ENCODE results near the gene GALNS. TPM values are rescaled to one million over a fixed set of nuclear protein-coding genes. Genes with fewer than 3 reads are reported as not detected.

Gene GALNS
- total and polyA plus RNA-seq, 12 donors = 12.6 to 63.1 (median 36.2) TPM

GRCh38 chr16:88856122-88856827, 472 bp downstream of the GALNS start:
- Histone ChIP-seq H3K4me1 (replicated peaks in 1 of 2) (peaks cover 15 to 54% of the 10 kb centered on the region in 2 donors), H3K36me3 (replicated peaks in 1 of 2) (peaks cover 0 to 29% of the 10 kb centered on the region in 2 donors), H3K4me3 (peak overlapping the region in 2 of 4 donors; percentile 85 to 93), H3K9me3 (replicated peaks in 1 of 3) (no peaks in the 10 kb centered on the region), H3K27ac (peak overlapping the region in 2 of 5 donors; percentile 87 to 92), H3K27me3 (no peaks in the 10 kb centered on the region)
- intact Hi-C loops (cut with DNase I) = loop anchor here in 1 of 2 donors (5.0 kb wide), 1 partner anchor 39 kb away; no protein-coding TSS in a partner anchor
- WGBS, 4 donors = 10 to 57% (median 22%) methylated on average over 11 to 44 of the region's 53 CpGs
- TF ChIP-seq POLR2A (IDR thresholded peaks at IDR 0.05) (no peak), CTCF (IDR thresholded peaks at IDR 0.05) (no peak)
- DNase-seq = peak in 4 of 7 donors; percentile 17 to 65 (median 46)

GRCh38 chr16:88855736-88856121, 1.0 kb downstream of the GALNS start:
- peak in 1 of 7 donors; percentile 55 for DNase-seq
- Histone ChIP-seq H3K27ac (peak overlapping the region in 1 of 5 donors; percentile 87), H3K4me3 (peak overlapping the region in 1 of 4 donors; percentile 85), H3K27me3 (no peaks in the 10 kb centered on the region), H3K36me3 (replicated peaks in 1 of 2) (peaks cover 0 to 25% of the 10 kb centered on the region in 2 donors), H3K4me1 (replicated peaks in 1 of 2) (peaks cover 13 to 48% of the 10 kb centered on the region in 2 donors), H3K9me3 (replicated peaks in 1 of 3) (no peaks in the 10 kb centered on the region)
- intact Hi-C loops (cut with DNase I) = loop anchor here in 1 of 2 donors (5.0 kb wide), 1 partner anchor 38 kb away; no protein-coding TSS in a partner anchor
- WGBS, 4 donors = 66 to 85% (median 80%) methylated on average over 5 to 13 of the region's 13 CpGs
- TF ChIP-seq POLR2A (IDR thresholded peaks at IDR 0.05) (no peak), CTCF (IDR thresholded peaks at IDR 0.05) (no peak)

- DNase-seq = no peak
- WGBS, 4 donors = 81 to 89% (median 85%) methylated on average over 8 of the region's 8 CpGs
- peaks cover 13 to 43% of the 10 kb centered on the region in 2 donors for H3K4me1 ChIP-seq (replicated peaks in 1 of 2)
- H3K4me3 ChIP-seq = no peak overlapping the region
- peaks cover 0 to 21% of the 10 kb centered on the region in 2 donors for H3K36me3 ChIP-seq (replicated peaks in 1 of 2)
- H3K27me3 ChIP-seq = no peaks in the 10 kb centered on the region
- intact Hi-C loops (cut with DNase I) = loop anchor here in 1 of 2 donors (5.0 kb wide), 1 partner anchor 38 kb away; no protein-coding TSS in a partner anchor
- no peaks in the 10 kb centered on the region for H3K9me3 ChIP-seq (replicated peaks in 1 of 3)
- no peak overlapping the region for H3K27ac ChIP-seq
- TF ChIP-seq POLR2A (IDR thresholded peaks at IDR 0.05) (no peak), CTCF (IDR thresholded peaks at IDR 0.05) (no peak)
Observed at GRCh38 chr16:88855176-88855575, 1.6 kb downstream of the GALNS start.

GRCh38 chr16:88854306-88855111, 2.2 kb downstream of the GALNS start:
- H3K27ac ChIP-seq = no peak overlapping the region
- H3K4me3 ChIP-seq = no peak overlapping the region
- intact Hi-C loops (cut with DNase I) = loop anchor here in 1 of 2 donors (5.0 kb wide), 1 partner anchor 37 kb away; no protein-coding TSS in a partner anchor
- peaks cover 0 to 15% of the 10 kb centered on the region in 2 donors for H3K36me3 ChIP-seq (replicated peaks in 1 of 2)
- peaks cover 13 to 36% of the 10 kb centered on the region in 2 donors for H3K4me1 ChIP-seq (replicated peaks in 1 of 2)
- WGBS, 4 donors = 67 to 74% (median 71%) methylated on average over 10 to 20 of the region's 20 CpGs
- H3K27me3 ChIP-seq = no peaks in the 10 kb centered on the region
- H3K9me3 ChIP-seq (replicated peaks in 1 of 3) = no peaks in the 10 kb centered on the region
- no peak for DNase-seq
- TF ChIP-seq POLR2A (IDR thresholded peaks at IDR 0.05) (no peak), CTCF (IDR thresholded peaks at IDR 0.05) (no peak)

Measured in adrenal gland (tissue), 12 donors.